ENCODE data around the gene RSPRY1.

Gene RSPRY1

GRCh38 chr16:57289391-57290257 lies 103.5 kb downstream of the RSPRY1 start:
- TF ChIP-seq TAF1 (IDR thresholded peaks at IDR 0.05; ENCODE audit: borderline replicate concordance, insufficient read depth, low read length) (no peak), POLR2AphosphoS5 (IDR thresholded peaks at IDR 0.05; ENCODE audit: low read depth, low read length) (no peak), REST (IDR thresholded peaks at IDR 0.05; ENCODE audit: insufficient read depth in 1 of 2, low read depth in 2 of 2, low read length in 2 of 2) (no peak), FOXP2 (optimal IDR thresholded peaks at IDR 0.05; ENCODE audit: borderline replicate concordance, extremely low read depth, extremely low read length, insufficient read depth) (no peak), SIN3A (IDR thresholded peaks at IDR 0.05; ENCODE audit: borderline replicate concordance, insufficient read depth, low read length) (no peak)
